Upper lobe of left lung (tissue), 4 donors: ENCODE measurements around the gene MAGI2.

ENCODE experiments used
- CTCF ChIP-seq, 6 experiments: fragments of 450-650 bp in 4 of 6; fragments of 200-600 bp in 2 of 6; sonication (generic) in 2 of 6; IDR thresholded peaks; one replicate each; pipeline ENCODE4 v1.5.1; 2016 to 2019; ENCODE audit warnings: antibody characterized with exemption in 6 of 6
- POLR2A ChIP-seq, 4 donors: fragments of 450-650 bp; IDR thresholded peaks; one replicate each; pipeline ENCODE4 v1.5.1; 2016 to 2017; ENCODE audit warnings: antibody characterized with exemption in 4 of 4, mild to moderate bottlenecking in 2 of 4
- POLR2AphosphoS5 ChIP-seq, 2 donors: sonication (generic); formaldehyde crosslinking; IDR thresholded peaks; one replicate each; pipeline ENCODE4 v1.5.1; 2017; ENCODE audit warnings: antibody characterized with exemption in 2 of 2

- TF ChIP-seq CTCF (IDR thresholded peaks at IDR 0.05), result no peak
- TF ChIP-seq POLR2A (IDR thresholded peaks at IDR 0.05), result no peak
- TF ChIP-seq POLR2AphosphoS5 (IDR thresholded peaks at IDR 0.05), result no peak
These were observed 402.9 kb downstream of the MAGI2 start for GRCh38 chr7:79050603-79051002.
